K562 (cell line): ENCODE data around the gene TNPO2. TPM values are rescaled to one million over a fixed set of nuclear protein-coding genes. Genes with fewer than 3 reads are reported as not detected.

ENCODE experiments used
- ATF1 ChIP-seq, 2 experiments: fragments of 450-650 bp in 1 of 2; IDR thresholded peaks; 2 replicates each; pipeline ENCODE4 v1.6.1; 2016; ENCODE audit warnings: missing compliant biosample characterization in 1 of 2, missing genetic modification characterization in 1 of 2
- DMBX1 ChIP-seq: fragments of 250-450 bp; sonication (Bioruptor Pico); IDR thresholded peaks from 2 replicates; pipeline ENCODE4 v1.8.0; 2022; ENCODE audit warnings: inconsistent platforms, mild to moderate bottlenecking, moderate library complexity, borderline replicate concordance
- EZH2 ChIP-seq: IDR thresholded peaks from 2 replicates; pipeline ENCODE4 v1.6.1; 2012; ENCODE audit warnings: low read depth, mild to moderate bottlenecking, inconsistent platforms, low read length, borderline replicate concordance
- FOXK1 ChIP-seq: sonication (generic); formaldehyde crosslinking; IDR thresholded peaks from 2 replicates; pipeline ENCODE4 v1.8.0; 2022; ENCODE audit warnings: missing genetic modification reagents, mild to moderate bottlenecking, borderline replicate concordance
- MBD2 ChIP-seq: sonication (generic); IDR thresholded peaks from 2 replicates; pipeline ENCODE4 v1.6.1; 2016; ENCODE audit warnings: low read depth, borderline replicate concordance
- MCM7 ChIP-seq, 2 experiments: fragments of 450-650 bp; IDR thresholded peaks; 2 replicates each; pipeline ENCODE4 v1.6.1; 2016 to 2018
- NFE2L1 ChIP-seq: fragments of 450-650 bp; IDR thresholded peaks from 2 replicates; pipeline ENCODE4 v1.6.1; 2016; ENCODE audit warnings: missing genetic modification characterization, low read depth, mild to moderate bottlenecking, missing compliant biosample characterization, moderate library complexity, borderline replicate concordance
- NFXL1 ChIP-seq: fragments of 450-650 bp; formaldehyde crosslinking; IDR thresholded peaks from 2 replicates; pipeline ENCODE4 v1.4.0; 2021; ENCODE audit warnings: mild to moderate bottlenecking
- PBX2 ChIP-seq, 2 experiments: IDR thresholded peaks in 1 of 2; conservative IDR thresholded peaks in 1 of 2; 2 replicates each; pipeline ENCODE4 v1.6.1; 2016; ENCODE audit warnings: low read depth in 2 of 2, mild to moderate bottlenecking in 1 of 2, missing compliant biosample characterization in 1 of 2, missing genetic modification characterization in 1 of 2, moderate library complexity in 1 of 2
- TEAD1 ChIP-seq, 2 experiments: fragments of 450-650 bp in 1 of 2; sonication (generic) in 1 of 2; formaldehyde crosslinking; IDR thresholded peaks; 2 replicates each; pipeline versions ENCODE4 v1.4.0 to v1.8.0; 2020 to 2022; ENCODE audit warnings: mild to moderate bottlenecking in 2 of 2, missing genetic modification reagents in 1 of 2
- TFAM ChIP-seq: fragments of 250-450 bp; sonication (Bioruptor Pico); conservative IDR thresholded peaks from 2 replicates; pipeline ENCODE4 v1.5.0; 2021; ENCODE audit warnings: mild to moderate bottlenecking, moderate library complexity
- ZNF324 ChIP-seq: fragments of 250-450 bp; sonication (Bioruptor Pico); IDR thresholded peaks from 2 replicates; pipeline ENCODE4 v1.4.0; 2020; ENCODE audit warnings: mild to moderate bottlenecking
- ZNF589 ChIP-seq: fragments of 200-800 bp; sonication (Bioruptor generic); IDR thresholded peaks from 2 replicates; pipeline ENCODE4 v1.6.1; 2016; ENCODE audit warnings: low read depth, missing genetic modification characterization, missing compliant biosample characterization
- polyA plus RNA-seq, 8 experiments: library from polyadenylated mRNA; depleted of rRNA in 4 of 8; stranded (reverse) in 5 of 8; unstranded in 3 of 8; fragments of >200 nt; fragmentation: Nextera tagmentation in 2 of 8; fragmentation: Illumina TruSeq in 1 of 8; extraction: Ambion mirVana in 2 of 8; extraction: Trizol in 1 of 8; gene quantifications; 2 replicates each; pipeline versions ENCODE4 v1.2.1 to v1.2.3, GENCODE V29; 2011 to 2014; ENCODE audit warnings: inconsistent platforms in 1 of 8, missing spikeins in 1 of 8
- total RNA-seq, 7 experiments: library from RNA; depleted of rRNA in 6 of 7; stranded (reverse); fragments of >200 nt in 6 of 7; fragmentation: Illumina TruSeq in 2 of 7; extraction: Trizol in 2 of 7; gene quantifications; 2 replicates each; pipeline versions ENCODE4 v1.2.1 to v1.2.3, GENCODE V29; 2011 to 2021; ENCODE audit warnings: low replicate concordance in 1 of 7
- TF ChIP-seq, protein P1 (sequence below), 2 experiments: fragments of 450-650 bp; formaldehyde crosslinking in 1 of 2; IDR thresholded peaks; 2 replicates each; pipeline versions ENCODE4 v1.4.0 to v1.6.1; 2014 to 2020; ENCODE audit warnings: mild to moderate bottlenecking in 2 of 2, borderline replicate concordance in 1 of 2, low read depth in 1 of 2
- TF ChIP-seq, protein P2 (sequence below): fragments of 250-450 bp; sonication (Bioruptor Pico); IDR thresholded peaks from 2 replicates; pipeline ENCODE4 v1.9.0; 2021; ENCODE audit warnings: mild to moderate bottlenecking

The TNPO2 gene
- total and polyA plus RNA-seq, 9 of the 15 experiments (the other 6 are each of a cell fraction or from before 2014, with no cell fraction given), result 6.0 to 126 (median 53.8) TPM

- TF ChIP-seq, protein P1, sequence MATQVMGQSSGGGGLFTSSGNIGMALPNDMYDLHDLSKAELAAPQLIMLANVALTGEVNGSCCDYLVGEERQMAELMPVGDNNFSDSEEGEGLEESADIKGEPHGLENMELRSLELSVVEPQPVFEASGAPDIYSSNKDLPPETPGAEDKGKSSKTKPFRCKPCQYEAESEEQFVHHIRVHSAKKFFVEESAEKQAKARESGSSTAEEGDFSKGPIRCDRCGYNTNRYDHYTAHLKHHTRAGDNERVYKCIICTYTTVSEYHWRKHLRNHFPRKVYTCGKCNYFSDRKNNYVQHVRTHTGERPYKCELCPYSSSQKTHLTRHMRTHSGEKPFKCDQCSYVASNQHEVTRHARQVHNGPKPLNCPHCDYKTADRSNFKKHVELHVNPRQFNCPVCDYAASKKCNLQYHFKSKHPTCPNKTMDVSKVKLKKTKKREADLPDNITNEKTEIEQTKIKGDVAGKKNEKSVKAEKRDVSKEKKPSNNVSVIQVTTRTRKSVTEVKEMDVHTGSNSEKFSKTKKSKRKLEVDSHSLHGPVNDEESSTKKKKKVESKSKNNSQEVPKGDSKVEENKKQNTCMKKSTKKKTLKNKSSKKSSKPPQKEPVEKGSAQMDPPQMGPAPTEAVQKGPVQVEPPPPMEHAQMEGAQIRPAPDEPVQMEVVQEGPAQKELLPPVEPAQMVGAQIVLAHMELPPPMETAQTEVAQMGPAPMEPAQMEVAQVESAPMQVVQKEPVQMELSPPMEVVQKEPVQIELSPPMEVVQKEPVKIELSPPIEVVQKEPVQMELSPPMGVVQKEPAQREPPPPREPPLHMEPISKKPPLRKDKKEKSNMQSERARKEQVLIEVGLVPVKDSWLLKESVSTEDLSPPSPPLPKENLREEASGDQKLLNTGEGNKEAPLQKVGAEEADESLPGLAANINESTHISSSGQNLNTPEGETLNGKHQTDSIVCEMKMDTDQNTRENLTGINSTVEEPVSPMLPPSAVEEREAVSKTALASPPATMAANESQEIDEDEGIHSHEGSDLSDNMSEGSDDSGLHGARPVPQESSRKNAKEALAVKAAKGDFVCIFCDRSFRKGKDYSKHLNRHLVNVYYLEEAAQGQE (IDR thresholded peaks at IDR 0.05; ENCODE audit: borderline replicate concordance), result peak; percentile 77
- TF ChIP-seq, protein P1 (CRISPR knock-in tag; IDR thresholded peaks at IDR 0.05; ENCODE audit: low read depth), result no peak
- TF ChIP-seq MCM7 (IDR thresholded peaks at IDR 0.05), result no peak
- TF ChIP-seq NFXL1, result no peak
- no peak for TF ChIP-seq ZNF589
- TF ChIP-seq, protein P2, sequence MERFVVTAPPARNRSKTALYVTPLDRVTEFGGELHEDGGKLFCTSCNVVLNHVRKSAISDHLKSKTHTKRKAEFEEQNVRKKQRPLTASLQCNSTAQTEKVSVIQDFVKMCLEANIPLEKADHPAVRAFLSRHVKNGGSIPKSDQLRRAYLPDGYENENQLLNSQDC (CRISPR knock-in tag), result 0 out of 2 replicates have a peak, but pooled peaks have one; percentile 24
- no peak for TF ChIP-seq EZH2
- no peak for TF ChIP-seq ZNF324 (CRISPR knock-in tag)
- peak; percentile 70 to 76; a peak in 3 of 4 replicates for TF ChIP-seq TEAD1 (CRISPR knock-in tag; IDR thresholded peaks at IDR 0.05)
- peak; percentile 52; the same call in 1 of the 2 replicates for TF ChIP-seq PBX2 (CRISPR knock-in tag; IDR thresholded peaks at IDR 0.05; ENCODE audit: low read depth)
- TF ChIP-seq PBX2 (tag; conservative IDR thresholded peaks at IDR 0.05; ENCODE audit: low read depth), result peak; percentile 96
- TF ChIP-seq ATF1 (CRISPR knock-in tag; IDR thresholded peaks at IDR 0.05), result no peak
- peak; percentile 72 for TF ChIP-seq ATF1 (tag; IDR thresholded peaks at IDR 0.05)
- no peak for TF ChIP-seq NFE2L1 (tag)
- TF ChIP-seq FOXK1, result no peak
- TF ChIP-seq MBD2, result peak; percentile 72
- TF ChIP-seq TFAM (CRISPR knock-in tag), result no peak
- no peak for TF ChIP-seq DMBX1 (CRISPR knock-in tag)
Measured at GRCh38 chr19:12736995-12737834, 13.5 kb upstream of the TNPO2 start, which contains the start of gene GET3 (continued).
